GM12891 (cell line): ENCODE data around the gene LRRC38.

Experiments
- PAX5 ChIP-seq: IDR thresholded peaks from 2 replicates; pipeline ENCODE4 v1.6.1; 2011; ENCODE audit warnings: low read length, moderate library complexity, mild to moderate bottlenecking; ENCODE audit not compliant: insufficient read depth, severe bottlenecking
- POLR2A ChIP-seq: IDR thresholded peaks from 2 replicates; pipeline ENCODE4 v1.6.1; 2011; ENCODE audit warnings: low read depth, low read length, control low read depth
- POLR2AphosphoS5 ChIP-seq: IDR thresholded peaks from 2 replicates; pipeline ENCODE4 v1.6.1; 2011; ENCODE audit warnings: low read depth, low read length, control low read depth
- POU2F2 ChIP-seq: IDR thresholded peaks from 2 replicates; pipeline ENCODE4 v1.6.1; 2011; ENCODE audit warnings: low read depth, mild to moderate bottlenecking, control low read depth, low read length, moderate library complexity
- SPI1 ChIP-seq: IDR thresholded peaks from 2 replicates; pipeline ENCODE4 v1.6.1; 2011; ENCODE audit warnings: low read depth, low read length, control low read depth
- TAF1 ChIP-seq: IDR thresholded peaks from 2 replicates; pipeline ENCODE4 v1.6.1; 2011; ENCODE audit warnings: low read depth, low read length, control low read depth

DNA sequence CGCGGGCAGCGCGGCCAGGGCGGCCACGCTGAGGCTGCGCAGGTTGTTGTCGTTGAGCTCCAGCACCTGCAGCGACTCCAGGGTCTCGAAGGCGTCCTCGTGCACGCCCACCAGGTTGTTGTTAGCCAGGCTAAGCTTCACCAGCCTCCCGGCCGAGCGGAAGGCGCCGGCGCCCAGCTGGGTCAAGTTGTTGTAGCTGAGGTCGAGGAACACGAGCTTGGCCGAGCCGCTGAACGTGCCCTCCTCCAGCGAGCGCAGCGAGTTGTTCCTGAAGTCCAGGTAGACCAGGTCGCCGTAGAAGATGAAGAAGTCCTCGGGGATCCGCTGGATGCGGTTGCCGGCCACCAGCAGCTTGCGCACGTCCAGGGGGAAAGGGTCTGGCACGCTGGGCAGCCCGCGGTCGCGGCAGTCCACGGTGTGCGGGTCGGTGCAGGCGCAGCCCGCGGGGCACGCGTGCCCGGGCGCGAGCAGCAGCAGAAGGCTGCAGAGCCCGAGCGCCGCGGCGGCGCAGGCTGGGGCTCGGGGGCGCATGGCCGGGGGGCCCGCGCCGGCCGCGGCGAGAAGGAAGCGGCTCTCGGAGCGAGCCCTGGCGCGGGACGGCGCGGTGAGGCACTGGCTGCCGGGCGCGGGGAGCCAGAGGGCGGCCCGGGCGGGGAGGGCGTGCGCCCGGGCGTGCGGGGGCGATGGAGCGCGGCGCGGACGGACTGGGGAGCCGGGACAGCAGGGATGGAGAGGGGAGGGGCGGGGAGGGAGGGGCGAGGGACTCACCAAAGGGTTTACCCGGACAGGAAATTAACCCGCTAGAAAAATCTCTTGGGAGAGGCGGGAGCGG lies 524 bp downstream of the LRRC38 start:
- TF ChIP-seq POLR2A (no peak), POLR2AphosphoS5 (no peak), TAF1 (no peak), PAX5 (no peak), POU2F2 (no peak), SPI1 (no peak)
